ENCODE data around the gene CPLX1. TPM values are rescaled to one million over a fixed set of nuclear protein-coding genes. Genes with fewer than 3 reads are reported as not detected.
"Not testable (repeated sequence)": the region's sequence is repeated elsewhere in the genome, so short reads cannot be mapped to it uniquely, and the experiment has no call there.

CPLX1 gene
- total RNA-seq, 1 donor from 2014 or later, result 1.1 TPM

DNA sequence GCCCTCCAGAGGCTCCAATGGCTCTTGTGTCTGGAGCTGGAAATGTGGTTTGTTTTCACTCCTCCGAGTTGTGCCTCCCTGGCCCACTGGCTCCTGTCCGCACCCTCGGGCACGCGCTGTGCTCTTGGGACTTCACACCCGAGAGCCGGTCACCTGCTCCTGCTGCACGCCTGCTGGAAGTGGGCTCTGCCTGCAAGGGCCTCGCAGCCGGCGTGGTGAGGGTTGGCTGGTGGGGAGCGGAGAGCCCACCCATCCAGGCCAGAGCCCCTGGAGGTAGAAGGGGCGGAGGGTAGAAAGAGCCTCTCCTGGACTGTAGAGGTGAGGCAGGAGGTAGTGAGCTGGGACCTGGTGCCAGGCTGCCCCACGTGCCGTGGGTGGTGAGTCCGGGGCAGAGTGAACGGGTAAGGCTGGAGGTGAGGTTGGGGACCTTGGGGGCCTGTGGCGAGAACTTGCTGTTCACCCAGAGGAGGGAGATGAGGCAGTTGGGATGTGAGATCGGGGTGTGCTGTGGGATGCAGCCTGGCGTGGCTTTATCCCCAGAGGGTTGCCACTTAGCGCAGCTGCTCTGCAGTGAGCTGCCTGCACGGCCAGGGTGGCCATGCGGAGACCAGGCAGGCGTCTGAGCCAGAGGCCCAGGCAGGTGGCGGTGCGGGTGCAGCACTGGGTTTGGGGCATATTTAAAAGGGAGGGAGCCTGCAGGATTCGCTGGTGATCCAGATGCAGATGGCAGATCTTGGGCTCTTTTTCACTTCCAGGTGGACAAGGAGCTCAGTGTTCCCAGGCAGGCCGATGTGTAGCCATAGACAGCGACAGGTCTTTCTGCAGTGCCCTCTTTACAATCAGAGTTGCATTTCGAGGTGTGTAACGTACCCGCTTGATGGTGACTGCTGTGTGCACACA lies 71.5 kb downstream of the CPLX1 start:
- peaks cover 29 to 90% of the 10 kb centered on the region in 2 donors for H3K9me3 ChIP-seq
- no peak overlapping the region for H3K4me3 ChIP-seq
- DNase-seq (ENCODE audit: low spot score in 2 of 2), result no peak
- peaks cover 64 to 86% of the 10 kb centered on the region in 2 donors for H3K36me3 ChIP-seq
- TF ChIP-seq, protein P1, sequence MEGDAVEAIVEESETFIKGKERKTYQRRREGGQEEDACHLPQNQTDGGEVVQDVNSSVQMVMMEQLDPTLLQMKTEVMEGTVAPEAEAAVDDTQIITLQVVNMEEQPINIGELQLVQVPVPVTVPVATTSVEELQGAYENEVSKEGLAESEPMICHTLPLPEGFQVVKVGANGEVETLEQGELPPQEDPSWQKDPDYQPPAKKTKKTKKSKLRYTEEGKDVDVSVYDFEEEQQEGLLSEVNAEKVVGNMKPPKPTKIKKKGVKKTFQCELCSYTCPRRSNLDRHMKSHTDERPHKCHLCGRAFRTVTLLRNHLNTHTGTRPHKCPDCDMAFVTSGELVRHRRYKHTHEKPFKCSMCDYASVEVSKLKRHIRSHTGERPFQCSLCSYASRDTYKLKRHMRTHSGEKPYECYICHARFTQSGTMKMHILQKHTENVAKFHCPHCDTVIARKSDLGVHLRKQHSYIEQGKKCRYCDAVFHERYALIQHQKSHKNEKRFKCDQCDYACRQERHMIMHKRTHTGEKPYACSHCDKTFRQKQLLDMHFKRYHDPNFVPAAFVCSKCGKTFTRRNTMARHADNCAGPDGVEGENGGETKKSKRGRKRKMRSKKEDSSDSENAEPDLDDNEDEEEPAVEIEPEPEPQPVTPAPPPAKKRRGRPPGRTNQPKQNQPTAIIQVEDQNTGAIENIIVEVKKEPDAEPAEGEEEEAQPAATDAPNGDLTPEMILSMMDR (IDR thresholded peaks at IDR 0.05), result no peak
- intact Hi-C loops (cut with DNase I), result no loop called here
- no peak overlapping the region for H3K27ac ChIP-seq
- no peaks in the 10 kb centered on the region for H3K4me1 ChIP-seq
- no peaks in the 10 kb centered on the region for H3K27me3 ChIP-seq

DNA sequence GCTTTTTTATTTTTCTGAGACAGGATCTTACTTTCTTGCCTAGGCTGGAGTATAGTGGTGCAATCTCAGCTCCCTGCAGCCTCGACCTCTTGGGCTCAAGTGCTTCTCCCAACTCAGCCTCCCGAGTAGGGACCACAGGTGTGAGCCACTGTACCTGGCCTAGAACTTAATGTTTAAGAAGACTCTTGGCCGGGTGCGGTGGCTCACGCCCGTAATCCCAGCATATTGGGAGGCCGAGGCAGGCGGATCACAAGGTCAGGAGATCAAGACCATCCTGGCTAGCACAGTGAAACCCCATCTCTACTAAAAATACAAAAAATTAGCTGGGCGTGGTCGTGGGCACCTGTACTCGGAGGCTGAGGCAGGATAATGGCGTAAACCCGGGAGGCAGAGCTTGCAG lies 72.7 kb downstream of the CPLX1 start:
- H3K27me3 ChIP-seq; H3K4me3 ChIP-seq; H3K4me1 ChIP-seq; H3K27ac ChIP-seq; DNase-seq (ENCODE audit: low spot score in 2 of 2); intact Hi-C loops (cut with DNase I): not testable (repeated sequence)
- Histone ChIP-seq H3K9me3 (peaks cover 29 to 98% of the 10 kb centered on the region in 2 donors), H3K36me3 (peaks cover 62 to 95% of the 10 kb centered on the region in 2 donors)

DNA sequence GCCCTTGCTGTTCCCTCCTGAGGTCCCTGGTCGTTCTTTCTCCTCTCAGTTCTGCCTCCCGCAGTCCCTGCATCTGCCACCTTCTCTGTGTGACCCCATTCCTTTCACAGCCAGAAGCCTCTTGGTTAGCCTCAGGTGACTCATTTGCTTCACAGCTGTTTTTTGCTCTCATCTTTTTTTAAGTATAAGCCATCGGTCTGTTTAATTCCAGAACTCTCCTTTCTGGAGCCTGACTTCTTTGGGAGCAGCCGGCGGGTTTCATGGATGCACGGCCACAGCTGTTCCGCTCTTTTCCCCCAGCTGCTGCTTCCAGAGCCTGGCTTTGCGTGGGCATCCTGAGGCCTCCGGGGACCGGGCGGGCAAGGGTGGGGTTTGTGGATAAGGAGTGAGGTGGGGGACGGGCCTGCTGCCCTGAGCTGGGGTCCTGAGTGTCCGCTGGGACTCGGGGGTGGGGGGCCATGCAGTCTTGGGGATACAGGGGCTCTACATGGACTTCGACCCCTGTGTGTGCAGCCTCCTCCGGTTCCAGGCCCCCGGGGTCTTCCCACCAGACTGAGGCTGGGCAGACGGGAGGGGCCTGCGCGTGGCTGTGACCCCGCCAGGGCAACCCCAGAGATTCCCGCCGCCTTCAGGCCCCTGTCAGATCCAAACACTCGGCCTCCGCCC lies 73.6 kb downstream of the CPLX1 start:
- H3K27ac ChIP-seq, result no peak overlapping the region
- peaks cover 29 to 94% of the 10 kb centered on the region in 2 donors for H3K9me3 ChIP-seq
- no peak overlapping the region for H3K4me3 ChIP-seq
- no peaks in the 10 kb centered on the region for H3K4me1 ChIP-seq
- H3K36me3 ChIP-seq, result peaks cover 60 to 94% of the 10 kb centered on the region in 2 donors
- intact Hi-C loops (cut with DNase I), result no loop called here
- H3K27me3 ChIP-seq, result no peaks in the 10 kb centered on the region
- TF ChIP-seq, protein P1 (IDR thresholded peaks at IDR 0.05), result no peak
- DNase-seq (ENCODE audit: low spot score in 2 of 2), result no peak

DNA sequence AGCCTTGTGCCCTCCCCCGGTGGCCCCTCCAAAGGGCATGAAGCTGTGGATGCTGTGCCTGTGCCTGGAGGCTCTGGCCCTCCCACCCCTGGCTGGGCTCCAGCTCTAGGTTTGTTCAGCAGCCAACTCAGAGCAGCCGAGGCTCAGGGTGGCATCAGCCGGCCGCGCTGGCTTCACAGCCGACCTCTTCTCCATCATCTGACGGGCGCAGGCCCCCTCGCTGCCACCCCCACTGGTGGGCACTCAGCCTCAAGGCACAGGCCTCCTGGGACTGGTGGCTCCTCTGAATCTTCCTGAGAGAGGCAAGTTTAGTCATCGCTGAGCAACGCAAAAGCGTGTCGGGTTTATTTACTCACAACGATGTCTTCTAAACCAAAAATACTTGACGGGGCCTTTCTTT lies 74.3 kb downstream of the CPLX1 start:
- H3K36me3 ChIP-seq, result peaks cover 53 to 88% of the 10 kb centered on the region in 2 donors
- DNase-seq (ENCODE audit: low spot score in 2 of 2), result no peak
- H3K27me3 ChIP-seq, result no peaks in the 10 kb centered on the region
- no peak overlapping the region for H3K27ac ChIP-seq
- H3K9me3 ChIP-seq, result peaks cover 24 to 88% of the 10 kb centered on the region in 2 donors
- no peak overlapping the region for H3K4me3 ChIP-seq
- no peaks in the 10 kb centered on the region for H3K4me1 ChIP-seq
- TF ChIP-seq, protein P1 (IDR thresholded peaks at IDR 0.05), result no peak
- intact Hi-C loops (cut with DNase I), result no loop called here

DNA sequence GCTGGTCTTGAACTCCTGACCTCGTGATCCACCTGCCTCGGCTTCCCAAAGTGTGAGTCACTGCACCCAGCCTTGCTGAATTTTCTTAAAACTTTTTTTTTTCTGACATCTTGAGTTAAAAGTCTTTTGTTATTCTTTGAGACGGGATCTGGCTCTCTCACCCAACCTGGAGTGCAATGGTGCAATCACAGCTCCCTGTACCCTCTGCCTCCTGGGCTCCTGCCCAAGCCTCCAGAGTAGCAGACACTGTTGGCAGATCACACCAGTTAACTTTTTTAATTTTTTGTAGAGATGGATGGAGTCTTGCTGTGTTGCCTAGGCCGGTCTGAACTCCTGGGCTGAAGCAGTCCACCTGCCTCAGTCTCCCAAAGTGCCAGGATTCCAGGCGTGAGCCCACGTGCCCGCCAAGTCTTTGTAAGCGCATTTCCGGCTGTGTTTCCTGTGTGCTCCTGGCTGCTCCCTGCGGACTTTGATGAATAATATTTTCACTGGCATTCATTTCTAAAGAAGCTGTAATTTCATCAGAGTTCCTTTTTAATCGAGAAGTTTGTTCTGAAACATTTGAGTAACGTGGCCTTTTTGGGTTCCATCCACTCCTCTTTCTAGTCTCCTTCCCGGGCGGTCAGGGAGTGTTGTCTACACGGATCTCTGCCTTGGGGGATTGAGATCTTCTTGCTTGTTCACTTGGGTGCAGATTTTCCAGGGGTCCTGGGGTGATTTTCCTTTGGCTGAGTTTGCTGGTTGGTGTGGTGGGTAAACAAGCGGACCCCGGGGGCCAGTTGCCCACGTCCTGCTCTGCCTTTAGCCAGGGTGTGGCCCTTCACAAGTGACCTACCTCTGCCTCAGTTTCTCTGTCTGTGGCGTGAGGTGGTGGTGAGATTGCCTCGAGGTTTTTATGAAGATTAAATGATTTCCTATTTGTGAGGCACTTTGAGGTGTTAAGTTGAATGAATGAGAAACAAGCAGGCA lies 75.9 kb downstream of the CPLX1 start:
- no peaks in the 10 kb centered on the region for H3K4me1 ChIP-seq
- no peak for DNase-seq (ENCODE audit: low spot score in 2 of 2)
- intact Hi-C loops (cut with DNase I), result no loop called here
- TF ChIP-seq, protein P1 (IDR thresholded peaks at IDR 0.05), result no peak
- no peak overlapping the region for H3K4me3 ChIP-seq
- H3K27me3 ChIP-seq, result no peaks in the 10 kb centered on the region
- peak overlapping the region in 1 of 2 donors; percentile 21 for H3K27ac ChIP-seq
- peaks cover 42 to 72% of the 10 kb centered on the region in 2 donors for H3K36me3 ChIP-seq
- H3K9me3 ChIP-seq, result peaks cover 10 to 71% of the 10 kb centered on the region in 2 donors
